ENCODE results near the gene KAT8. TPM values are rescaled to one million over a fixed set of nuclear protein-coding genes. Genes with fewer than 3 reads are reported as not detected.

KAT8 gene
- total and polyA plus RNA-seq, 2 of the 13 experiments (the other 11 are each of a cell fraction or from before 2014, with no cell fraction given), result 79.0 to 84.2 TPM

GRCh38 chr16:31073142-31073969 lies 44.1 kb upstream of the KAT8 start (continued):
- peak; percentile 30 for TF ChIP-seq ZFYVE20 (CRISPR knock-in tag; IDR thresholded peaks at IDR 0.05; ENCODE audit: borderline replicate concordance, low read depth)
- no peak for TF ChIP-seq ZNF44 (CRISPR knock-in tag; IDR thresholded peaks at IDR 0.05)
- TF ChIP-seq POGK (CRISPR knock-in tag; conservative IDR thresholded peaks at IDR 0.05), result no peak; the same call in 1 of the 2 replicates
- TF ChIP-seq, protein P1, sequence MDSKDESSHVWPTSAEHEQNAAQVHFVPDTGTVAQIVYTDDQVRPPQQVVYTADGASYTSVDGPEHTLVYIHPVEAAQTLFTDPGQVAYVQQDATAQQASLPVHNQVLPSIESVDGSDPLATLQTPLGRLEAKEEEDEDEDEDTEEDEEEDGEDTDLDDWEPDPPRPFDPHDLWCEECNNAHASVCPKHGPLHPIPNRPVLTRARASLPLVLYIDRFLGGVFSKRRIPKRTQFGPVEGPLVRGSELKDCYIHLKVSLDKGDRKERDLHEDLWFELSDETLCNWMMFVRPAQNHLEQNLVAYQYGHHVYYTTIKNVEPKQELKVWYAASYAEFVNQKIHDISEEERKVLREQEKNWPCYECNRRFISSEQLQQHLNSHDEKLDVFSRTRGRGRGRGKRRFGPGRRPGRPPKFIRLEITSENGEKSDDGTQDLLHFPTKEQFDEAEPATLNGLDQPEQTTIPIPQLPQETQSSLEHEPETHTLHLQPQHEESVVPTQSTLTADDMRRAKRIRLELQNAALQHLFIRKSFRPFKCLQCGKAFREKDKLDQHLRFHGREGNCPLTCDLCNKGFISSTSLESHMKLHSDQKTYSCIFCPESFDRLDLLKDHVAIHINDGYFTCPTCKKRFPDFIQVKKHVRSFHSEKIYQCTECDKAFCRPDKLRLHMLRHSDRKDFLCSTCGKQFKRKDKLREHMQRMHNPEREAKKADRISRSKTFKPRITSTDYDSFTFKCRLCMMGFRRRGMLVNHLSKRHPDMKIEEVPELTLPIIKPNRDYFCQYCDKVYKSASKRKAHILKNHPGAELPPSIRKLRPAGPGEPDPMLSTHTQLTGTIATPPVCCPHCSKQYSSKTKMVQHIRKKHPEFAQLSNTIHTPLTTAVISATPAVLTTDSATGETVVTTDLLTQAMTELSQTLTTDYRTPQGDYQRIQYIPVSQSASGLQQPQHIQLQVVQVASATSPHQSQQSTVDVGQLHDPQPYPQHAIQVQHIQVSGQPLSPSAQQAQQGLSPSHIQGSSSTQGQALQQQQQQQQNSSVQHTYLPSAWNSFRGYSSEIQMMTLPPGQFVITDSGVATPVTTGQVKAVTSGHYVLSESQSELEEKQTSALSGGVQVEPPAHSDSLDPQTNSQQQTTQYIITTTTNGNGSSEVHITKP (CRISPR knock-in tag; IDR thresholded peaks at IDR 0.05; ENCODE audit: low read depth), result 0 out of 2 replicates have a peak, but pooled peaks have one; percentile 39
- TF ChIP-seq, protein P2, sequence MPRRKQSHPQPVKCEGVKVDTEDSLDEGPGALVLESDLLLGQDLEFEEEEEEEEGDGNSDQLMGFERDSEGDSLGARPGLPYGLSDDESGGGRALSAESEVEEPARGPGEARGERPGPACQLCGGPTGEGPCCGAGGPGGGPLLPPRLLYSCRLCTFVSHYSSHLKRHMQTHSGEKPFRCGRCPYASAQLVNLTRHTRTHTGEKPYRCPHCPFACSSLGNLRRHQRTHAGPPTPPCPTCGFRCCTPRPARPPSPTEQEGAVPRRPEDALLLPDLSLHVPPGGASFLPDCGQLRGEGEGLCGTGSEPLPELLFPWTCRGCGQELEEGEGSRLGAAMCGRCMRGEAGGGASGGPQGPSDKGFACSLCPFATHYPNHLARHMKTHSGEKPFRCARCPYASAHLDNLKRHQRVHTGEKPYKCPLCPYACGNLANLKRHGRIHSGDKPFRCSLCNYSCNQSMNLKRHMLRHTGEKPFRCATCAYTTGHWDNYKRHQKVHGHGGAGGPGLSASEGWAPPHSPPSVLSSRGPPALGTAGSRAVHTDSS (CRISPR knock-in tag; conservative IDR thresholded peaks at IDR 0.05), result peak; percentile 90; the same call in 1 of the 2 replicates
- peak; percentile 42; the same call in 1 of the 2 replicates for TF ChIP-seq CBFB (CRISPR knock-in tag; IDR thresholded peaks at IDR 0.05)
- no peak for TF ChIP-seq REPIN1 (CRISPR knock-in tag; IDR thresholded peaks at IDR 0.05; ENCODE audit: borderline replicate concordance, low read depth)
- TF ChIP-seq SRF (IDR thresholded peaks at IDR 0.05; ENCODE audit: low read depth, low read length), result 0 out of 2 replicates have a peak, but pooled peaks have one; percentile 6
- no peak for TF ChIP-seq ZNF382 (CRISPR knock-in tag; IDR thresholded peaks at IDR 0.05; ENCODE audit: borderline replicate concordance)
- TF ChIP-seq MTF2 (CRISPR knock-in tag; IDR thresholded peaks at IDR 0.05; ENCODE audit: borderline replicate concordance), result no peak
- TF ChIP-seq TBX3 (IDR thresholded peaks at IDR 0.05; ENCODE audit: borderline replicate concordance), result no peak; the same call in 1 of the 2 replicates
- peak; percentile 10 for TF ChIP-seq ZNF280B (CRISPR knock-in tag; IDR thresholded peaks at IDR 0.05; ENCODE audit: borderline replicate concordance)
- no peak for TF ChIP-seq HOXA9 (CRISPR knock-in tag; IDR thresholded peaks at IDR 0.05; ENCODE audit: borderline replicate concordance)
- TF ChIP-seq KLF9 (CRISPR knock-in tag; IDR thresholded peaks at IDR 0.05; ENCODE audit: low read depth), result no peak
- no peak for TF ChIP-seq HDAC6 (IDR thresholded peaks at IDR 0.05; ENCODE audit: low read depth, low read length)
- peak; percentile 15; the same call in 1 of the 2 replicates for TF ChIP-seq ZNF276 (CRISPR knock-in tag; IDR thresholded peaks at IDR 0.05; ENCODE audit: low read depth)

Data from HepG2 (cell line).